ENCODE data around the gene PMEPA1. TPM values are rescaled to one million over a fixed set of nuclear protein-coding genes. Genes with fewer than 3 reads are reported as not detected.

The PMEPA1 gene
- total RNA-seq, 4 donors from 2014 or later = 3.3 to 5.5 (median 4.6) TPM

GRCh38 chr20:57654998-57655808 lies 54.6 kb downstream of the PMEPA1 start:
- Histone ChIP-seq H3K4me3 (no peak overlapping the region), H3K27me3 (no peaks in the 10 kb centered on the region), H3K4me1 (peaks cover 0 to 19% (median 4%) of the 10 kb centered on the region in 4 donors), H3K36me3 (peaks cover 0 to 29% (median 0%) of the 10 kb centered on the region in 3 donors), H3K9me3 (no peaks in the 10 kb centered on the region), H3K27ac (no peak overlapping the region)
- TF ChIP-seq POLR2A (IDR thresholded peaks at IDR 0.05) = no peak
- no peak for TF ChIP-seq CTCF (IDR thresholded peaks at IDR 0.05)
- DNase-seq = peak; percentile 8 to 43 (median 36)

GRCh38 chr20:57654363-57654997 lies 55.3 kb downstream of the PMEPA1 start:
- H3K27me3 ChIP-seq = no peaks in the 10 kb centered on the region
- peak; percentile 39 to 80 (median 61) for DNase-seq
- no peak overlapping the region for H3K4me3 ChIP-seq
- H3K36me3 ChIP-seq = peaks cover 0 to 29% (median 0%) of the 10 kb centered on the region in 3 donors
- H3K9me3 ChIP-seq = no peaks in the 10 kb centered on the region
- TF ChIP-seq CTCF (IDR thresholded peaks at IDR 0.05) (peak; percentile 66 to 90 (median 86)), POLR2A (IDR thresholded peaks at IDR 0.05) (no peak)
- peaks cover 0 to 19% (median 4%) of the 10 kb centered on the region in 4 donors for H3K4me1 ChIP-seq
- no peak overlapping the region for H3K27ac ChIP-seq

GRCh38 chr20:57653910-57654309 lies 55.9 kb downstream of the PMEPA1 start:
- TF ChIP-seq CTCF (IDR thresholded peaks at IDR 0.05) = no peak
- TF ChIP-seq POLR2A (IDR thresholded peaks at IDR 0.05) = no peak

GRCh38 chr20:57653546-57653900 lies 56.3 kb downstream of the PMEPA1 start:
- Histone ChIP-seq H3K27ac (no peak overlapping the region), H3K27me3 (no peaks in the 10 kb centered on the region), H3K4me1 (peaks cover 0 to 19% (median 4%) of the 10 kb centered on the region in 4 donors), H3K4me3 (no peak overlapping the region), H3K9me3 (no peaks in the 10 kb centered on the region), H3K36me3 (peaks cover 0 to 29% (median 0%) of the 10 kb centered on the region in 3 donors)
- DNase-seq = peak in 2 of 3 donors; percentile 4 to 42
- TF ChIP-seq POLR2A (IDR thresholded peaks at IDR 0.05) (no peak), CTCF (IDR thresholded peaks at IDR 0.05) (no peak)

More at GRCh38 chr20:57653910-57654309, 55.9 kb downstream of the PMEPA1 start:
- Histone ChIP-seq H3K4me1 (peaks cover 0 to 19% (median 4%) of the 10 kb centered on the region in 4 donors), H3K36me3 (peaks cover 0 to 29% (median 0%) of the 10 kb centered on the region in 3 donors), H3K27ac (no peak overlapping the region), H3K9me3 (no peaks in the 10 kb centered on the region), H3K27me3 (no peaks in the 10 kb centered on the region), H3K4me3 (no peak overlapping the region)
- DNase-seq = peak in 2 of 3 donors; percentile 9 to 44

GRCh38 chr20:57652606-57653545 lies 56.9 kb downstream of the PMEPA1 start:
- Histone ChIP-seq H3K27me3 (no peaks in the 10 kb centered on the region), H3K4me3 (no peak overlapping the region), H3K4me1 (peaks cover 0 to 13% (median 2%) of the 10 kb centered on the region in 4 donors), H3K36me3 (peaks cover 0 to 29% (median 0%) of the 10 kb centered on the region in 3 donors), H3K9me3 (no peaks in the 10 kb centered on the region), H3K27ac (no peak overlapping the region)
- peak in 2 of 3 donors; percentile 11 to 42 for DNase-seq
- no peak for TF ChIP-seq CTCF (IDR thresholded peaks at IDR 0.05)
- TF ChIP-seq POLR2A (IDR thresholded peaks at IDR 0.05) = no peak

All from Peyer's patch (tissue), 4 donors.